ENCODE results near the gene KRTAP19-4. TPM values are rescaled to one million over a fixed set of nuclear protein-coding genes. Genes with fewer than 3 reads are reported as not detected.

KRTAP19-4 gene
- total and polyA plus RNA-seq, 2 donors (not counting 1 experiment from before 2014, with no cell fraction given) = not detected

DNA sequence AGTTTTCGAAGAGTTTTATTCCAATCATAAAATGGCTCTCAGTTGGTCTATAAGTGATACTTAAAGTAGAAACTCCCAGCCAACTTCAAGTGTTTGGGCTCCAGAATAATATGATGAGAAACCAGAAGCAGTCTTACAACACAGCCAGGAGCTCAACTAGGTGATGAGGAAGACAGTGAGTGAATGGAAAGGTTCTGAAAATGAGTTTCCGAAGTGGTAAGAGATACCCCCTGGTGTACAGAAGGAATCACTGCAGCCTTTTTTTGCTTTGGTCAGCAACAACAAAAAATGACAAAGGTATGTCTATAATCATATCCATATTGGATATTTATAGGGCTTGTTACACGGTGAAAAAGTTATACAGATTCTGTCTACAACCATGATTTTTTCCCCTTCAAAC, 33.3 kb downstream of the KRTAP19-4 start:
- no peaks in the 10 kb centered on the region for H4K20me1 ChIP-seq (ENCODE audit: control insufficient read depth, insufficient read depth, low read length, poor library complexity, severe bottlenecking)
- no peaks in the 10 kb centered on the region for H3K4me1 Mint-ChIP-seq
- H3K4me1 ChIP-seq (ENCODE audit: control insufficient read depth in 2 of 2, insufficient read depth in 2 of 2, low read length in 2 of 2) = no peaks in the 10 kb centered on the region
- ChIA-PET POLR2A (no interaction called here), CTCF (no interaction called here)
- H3K27me3 Mint-ChIP-seq = no peaks in the 10 kb centered on the region
- H3K4me3 Mint-ChIP-seq = no peak overlapping the region
- TF ChIP-seq, protein P1, sequence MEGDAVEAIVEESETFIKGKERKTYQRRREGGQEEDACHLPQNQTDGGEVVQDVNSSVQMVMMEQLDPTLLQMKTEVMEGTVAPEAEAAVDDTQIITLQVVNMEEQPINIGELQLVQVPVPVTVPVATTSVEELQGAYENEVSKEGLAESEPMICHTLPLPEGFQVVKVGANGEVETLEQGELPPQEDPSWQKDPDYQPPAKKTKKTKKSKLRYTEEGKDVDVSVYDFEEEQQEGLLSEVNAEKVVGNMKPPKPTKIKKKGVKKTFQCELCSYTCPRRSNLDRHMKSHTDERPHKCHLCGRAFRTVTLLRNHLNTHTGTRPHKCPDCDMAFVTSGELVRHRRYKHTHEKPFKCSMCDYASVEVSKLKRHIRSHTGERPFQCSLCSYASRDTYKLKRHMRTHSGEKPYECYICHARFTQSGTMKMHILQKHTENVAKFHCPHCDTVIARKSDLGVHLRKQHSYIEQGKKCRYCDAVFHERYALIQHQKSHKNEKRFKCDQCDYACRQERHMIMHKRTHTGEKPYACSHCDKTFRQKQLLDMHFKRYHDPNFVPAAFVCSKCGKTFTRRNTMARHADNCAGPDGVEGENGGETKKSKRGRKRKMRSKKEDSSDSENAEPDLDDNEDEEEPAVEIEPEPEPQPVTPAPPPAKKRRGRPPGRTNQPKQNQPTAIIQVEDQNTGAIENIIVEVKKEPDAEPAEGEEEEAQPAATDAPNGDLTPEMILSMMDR (IDR thresholded peaks at IDR 0.05) = no peak
- no peak for TF ChIP-seq EZH2 (IDR thresholded peaks at IDR 0.05; ENCODE audit: borderline replicate concordance, insufficient read depth, low read depth, low read length, poor library complexity, severe bottlenecking)
- no peaks in the 10 kb centered on the region for H3K79me2 ChIP-seq (ENCODE audit: control insufficient read depth, insufficient read depth, low read length)
- no peaks in the 10 kb centered on the region for H3K9me3 Mint-ChIP-seq (ENCODE audit: insufficient read depth)
- H3K27ac ChIP-seq (ENCODE audit: low read length in 2 of 2) = no peak overlapping the region
- intact Hi-C loops (cut with micrococcal nuclease) = no loop called here
- no peak overlapping the region for H3K9ac ChIP-seq (ENCODE audit: low read length)
- 0% methylated on average over 1 of the region's 3 CpGs for WGBS (ENCODE audit: insufficient coverage)
- no peaks in the 10 kb centered on the region for H3K9me3 ChIP-seq (ENCODE audit: control extremely low read depth in 1 of 3, control insufficient read depth in 2 of 3, insufficient read depth in 1 of 3, low read length in 2 of 3)
- H3K27me3 ChIP-seq (replicated peaks in 1 of 4; ENCODE audit: control extremely low read depth in 1 of 4, control insufficient read depth in 3 of 4, insufficient read depth in 4 of 4, low read length in 3 of 4) = no peaks in the 10 kb centered on the region
- DNase-seq = no peak
- no peak overlapping the region for H3K4me2 ChIP-seq (replicated peaks; ENCODE audit: low read depth, low read length, poor library complexity, severe bottlenecking)
- no peak overlapping the region for H3K4me3 ChIP-seq (ENCODE audit: control extremely low read depth in 1 of 5, extremely low read depth in 1 of 5, insufficient read depth in 1 of 5, low read depth in 2 of 5, low read length in 4 of 5)
- no peak overlapping the region for H3K27ac Mint-ChIP-seq
- ATAC-seq (ENCODE audit: low read depth) = no peak
- no peaks in the 10 kb centered on the region for H3K36me3 ChIP-seq (replicated peaks in 1 of 2; ENCODE audit: control extremely low read depth in 1 of 2, control insufficient read depth in 1 of 2, extremely low read depth in 1 of 2, insufficient read depth in 2 of 2, low read length in 1 of 2)
- no peak overlapping the region for H2AFZ ChIP-seq (ENCODE audit: insufficient read depth, low read depth, low read length, poor library complexity, severe bottlenecking)

DNA sequence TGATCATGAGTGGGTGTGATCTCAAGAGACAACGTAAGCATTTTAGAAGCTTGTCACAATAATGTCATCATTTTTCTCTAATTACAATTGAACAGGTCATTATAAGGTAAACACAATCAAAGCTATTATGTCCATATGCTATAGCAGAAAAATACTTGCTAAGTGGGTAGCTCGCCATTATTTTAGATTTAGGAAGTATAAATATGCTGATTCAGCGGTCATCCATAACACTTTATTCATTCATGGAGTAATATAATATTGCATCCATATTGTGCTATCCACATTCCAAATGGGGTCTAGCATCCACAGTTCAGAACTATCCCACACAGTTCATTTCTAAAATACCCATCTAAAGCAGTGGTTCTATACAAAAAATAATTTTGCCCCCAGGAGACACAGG, 48.5 kb downstream of the KRTAP19-4 start:
- Histone ChIP-seq H3K9me3 (ENCODE audit: control extremely low read depth in 1 of 3, control insufficient read depth in 2 of 3, insufficient read depth in 1 of 3, low read length in 2 of 3) (no peaks in the 10 kb centered on the region), H3K4me1 (ENCODE audit: control insufficient read depth in 2 of 2, insufficient read depth in 2 of 2, low read length in 2 of 2) (no peaks in the 10 kb centered on the region), H3K79me2 (ENCODE audit: control insufficient read depth, insufficient read depth, low read length) (no peaks in the 10 kb centered on the region), H2AFZ (ENCODE audit: insufficient read depth, low read depth, low read length, poor library complexity, severe bottlenecking) (no peak overlapping the region), H3K4me3 (ENCODE audit: control extremely low read depth in 1 of 5, extremely low read depth in 1 of 5, insufficient read depth in 1 of 5, low read depth in 2 of 5, low read length in 4 of 5) (no peak overlapping the region), H3K27me3 (replicated peaks in 1 of 4; ENCODE audit: control extremely low read depth in 1 of 4, control insufficient read depth in 3 of 4, insufficient read depth in 4 of 4, low read length in 3 of 4) (no peaks in the 10 kb centered on the region), H4K20me1 (ENCODE audit: control insufficient read depth, insufficient read depth, low read length, poor library complexity, severe bottlenecking) (no peaks in the 10 kb centered on the region), H3K27ac (ENCODE audit: low read length in 2 of 2) (no peak overlapping the region), H3K36me3 (replicated peaks in 1 of 2; ENCODE audit: control extremely low read depth in 1 of 2, control insufficient read depth in 1 of 2, extremely low read depth in 1 of 2, insufficient read depth in 2 of 2, low read length in 1 of 2) (no peaks in the 10 kb centered on the region), H3K4me2 (replicated peaks; ENCODE audit: low read depth, low read length, poor library complexity, severe bottlenecking) (no peak overlapping the region), H3K9ac (ENCODE audit: low read length) (no peak overlapping the region)
- POLR2A ChIA-PET = no interaction called here
- ATAC-seq (ENCODE audit: low read depth) (no peak), DNase-seq (no peak)
- intact Hi-C loops (cut with micrococcal nuclease) = no loop called here
- Mint-ChIP-seq H3K4me1 (no peaks in the 10 kb centered on the region), H3K4me3 (no peak overlapping the region), H3K27ac (no peak overlapping the region), H3K27me3 (no peaks in the 10 kb centered on the region), H3K9me3 (ENCODE audit: insufficient read depth) (peaks cover 2% of the 10 kb centered on the region)
- WGBS (ENCODE audit: insufficient coverage) = no CpG with 5 or more reads among the region's 3 CpGs
- CTCF ChIA-PET = no interaction called here
- TF ChIP-seq, protein P1 (IDR thresholded peaks at IDR 0.05) = no peak
- no peak for TF ChIP-seq EZH2 (IDR thresholded peaks at IDR 0.05; ENCODE audit: borderline replicate concordance, insufficient read depth, low read depth, low read length, poor library complexity, severe bottlenecking)
